Left forelimb (tissue), 1 donor: ENCODE results near the gene UTS2R.
"Not testable (repeated sequence)": the region's sequence is repeated elsewhere in the genome, so short reads cannot be mapped to it uniquely, and the experiment has no call there.

Experiments
- DNase-seq: peaks from one replicate; pipeline ENCODE4 v3.0.0-alpha.2; 2018; ENCODE audit warnings: low spot score

The UTS2R gene

GRCh38 chr17:82334204-82334621 lies 37.4 kb upstream of the UTS2R start:
- DNase-seq = no peak

GRCh38 chr17:82334622-82335394 lies 36.8 kb upstream of the UTS2R start:
- no peak for DNase-seq

- no peak for DNase-seq
Observed at GRCh38 chr17:82338858-82339633, 32.5 kb upstream of the UTS2R start.

- DNase-seq = no peak
Observed at GRCh38 chr17:82339634-82340580, 31.7 kb upstream of the UTS2R start.

DNA sequence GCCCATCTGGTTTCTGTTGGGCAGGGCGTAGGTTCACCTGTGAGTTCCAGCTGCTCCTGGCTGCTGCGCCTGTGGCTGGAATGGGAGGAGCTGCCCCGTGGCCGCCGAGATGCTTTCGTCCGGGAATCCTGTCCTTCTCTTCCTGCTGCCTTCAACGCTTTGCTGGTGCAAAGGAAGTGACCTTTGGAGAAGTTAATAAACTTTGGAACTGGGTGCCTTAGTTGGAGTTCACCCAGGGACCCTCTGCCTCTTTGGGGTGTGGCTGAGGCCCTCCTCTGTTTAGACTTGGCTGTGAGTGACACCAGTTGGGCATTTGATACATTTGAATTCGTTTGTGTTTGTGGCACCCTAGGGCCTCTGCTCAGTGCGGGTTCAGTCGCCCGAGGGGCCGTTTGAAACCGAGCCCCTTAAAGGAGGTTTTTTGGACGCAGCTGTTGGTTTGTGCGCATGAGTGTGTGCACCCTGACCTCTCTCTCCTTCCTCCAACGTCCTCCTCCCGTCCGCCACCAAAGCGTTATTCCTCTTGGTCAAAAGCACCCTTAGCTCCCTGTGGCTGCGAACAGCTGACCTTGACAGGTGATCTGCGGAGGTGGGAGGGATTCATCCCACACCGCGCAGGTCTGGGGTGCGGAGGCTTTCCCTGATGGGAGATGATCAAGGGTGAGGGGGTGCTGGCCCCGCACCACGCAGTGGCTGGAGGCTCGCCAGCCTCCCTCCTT lies 29.0 kb upstream of the UTS2R start:
- DNase-seq = no peak

DNA sequence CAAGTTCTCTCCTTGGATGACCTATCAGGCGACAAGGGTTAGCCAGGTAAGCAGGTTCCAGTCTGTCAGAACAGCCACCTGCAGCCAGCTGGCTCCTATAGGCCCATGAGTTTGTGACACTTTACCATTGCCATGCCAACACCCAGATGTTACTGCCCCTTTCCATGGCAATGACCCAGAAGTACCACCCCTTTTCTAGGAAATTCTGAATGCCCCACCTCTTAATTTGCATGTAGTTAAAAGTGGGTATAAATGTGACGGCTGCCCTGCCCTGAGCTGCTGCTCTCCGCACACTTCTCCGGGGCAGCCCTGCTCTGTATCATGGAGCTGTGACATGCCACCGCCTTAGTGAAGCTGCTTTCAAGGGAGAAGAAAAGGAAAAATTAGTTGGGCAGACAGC lies 28.0 kb upstream of the UTS2R start:
- DNase-seq = no peak

DNA sequence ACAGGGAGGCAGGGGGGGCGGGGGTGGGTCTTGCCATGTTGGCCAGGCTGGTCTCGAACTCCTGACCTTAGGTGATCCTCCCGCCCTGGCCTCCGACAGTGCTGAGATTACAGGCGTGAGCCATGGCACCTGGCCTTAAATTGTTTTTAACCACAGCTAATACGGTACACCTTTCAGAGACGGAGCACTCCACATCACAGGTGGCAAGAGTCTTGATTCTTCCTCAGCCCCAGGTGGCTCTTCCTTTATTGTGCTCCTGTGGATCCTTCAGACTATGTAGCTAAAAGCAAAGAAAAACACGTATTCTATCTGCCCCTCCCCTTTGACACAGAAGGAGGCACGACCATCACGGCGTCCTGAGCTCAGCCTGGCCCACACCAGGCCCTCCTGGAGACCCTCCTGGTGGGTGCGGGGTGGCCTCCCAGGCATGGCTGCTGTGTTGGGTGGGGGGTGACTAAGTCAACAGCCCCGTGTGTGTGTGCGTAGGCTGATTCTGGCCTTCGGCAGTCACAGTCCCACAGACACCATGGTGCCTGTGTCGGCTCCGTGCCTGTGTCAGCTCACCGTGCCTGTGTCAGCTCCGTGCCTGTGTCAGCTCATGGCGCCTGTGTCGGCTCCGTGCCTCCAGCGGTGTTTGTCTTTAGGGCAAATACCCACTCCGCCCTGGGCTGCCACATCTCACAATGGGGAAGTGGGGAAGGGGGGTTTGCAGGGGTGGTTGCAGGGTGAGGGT lies 27.2 kb upstream of the UTS2R start:
- DNase-seq = no peak

GRCh38 chr17:82345151-82345976 lies 26.2 kb upstream of the UTS2R start:
- no peak for DNase-seq

DNA sequence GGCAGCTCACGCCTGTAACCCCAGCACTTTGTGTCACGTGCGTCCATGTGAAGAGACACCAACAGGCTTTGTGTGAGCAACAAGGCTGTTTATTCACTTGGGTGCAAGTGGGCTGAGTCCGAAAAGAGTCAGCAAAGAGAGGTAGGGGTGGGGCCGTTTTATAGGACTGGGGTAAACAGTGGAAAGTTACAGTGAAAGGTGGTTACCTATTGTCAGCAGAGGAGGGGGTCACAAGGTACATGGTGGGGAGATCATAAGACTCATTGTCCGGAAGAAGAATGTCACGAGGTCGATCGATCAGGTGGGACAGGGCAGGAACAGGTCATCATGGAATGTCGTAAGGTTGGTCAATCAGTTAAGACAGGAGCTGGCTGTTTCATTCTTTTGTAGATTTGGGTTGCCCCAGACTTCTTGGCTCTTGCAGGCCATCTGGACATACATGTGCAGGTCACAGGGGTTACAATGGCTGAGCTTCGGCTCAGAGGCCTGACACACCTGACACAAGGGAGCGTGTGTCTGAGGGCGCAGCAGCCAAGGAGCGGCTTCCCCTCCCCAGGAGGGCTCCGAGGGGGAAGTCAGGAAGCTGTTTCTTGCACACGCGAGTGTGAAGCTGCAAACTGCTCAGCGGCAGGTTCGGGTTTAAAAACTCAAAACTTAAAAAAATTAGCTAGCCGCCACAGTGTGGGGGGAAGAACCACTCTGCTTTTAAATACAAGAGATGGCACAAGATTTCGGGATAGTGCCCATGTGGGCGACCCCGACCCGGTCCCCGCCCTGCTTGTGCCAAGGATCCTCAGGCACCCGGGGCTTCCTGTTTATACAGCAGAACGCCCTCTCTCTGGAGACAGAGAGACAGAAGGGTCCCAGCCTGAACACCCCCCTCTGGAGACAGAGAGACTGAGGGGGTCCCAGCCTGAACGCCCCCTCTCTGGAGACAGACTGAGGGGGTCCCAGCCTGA lies 24.9 kb upstream of the UTS2R start:
- DNase-seq = no peak

GRCh38 chr17:82347994-82348393 lies 23.6 kb upstream of the UTS2R start:
- DNase-seq = not testable (repeated sequence)

DNA sequence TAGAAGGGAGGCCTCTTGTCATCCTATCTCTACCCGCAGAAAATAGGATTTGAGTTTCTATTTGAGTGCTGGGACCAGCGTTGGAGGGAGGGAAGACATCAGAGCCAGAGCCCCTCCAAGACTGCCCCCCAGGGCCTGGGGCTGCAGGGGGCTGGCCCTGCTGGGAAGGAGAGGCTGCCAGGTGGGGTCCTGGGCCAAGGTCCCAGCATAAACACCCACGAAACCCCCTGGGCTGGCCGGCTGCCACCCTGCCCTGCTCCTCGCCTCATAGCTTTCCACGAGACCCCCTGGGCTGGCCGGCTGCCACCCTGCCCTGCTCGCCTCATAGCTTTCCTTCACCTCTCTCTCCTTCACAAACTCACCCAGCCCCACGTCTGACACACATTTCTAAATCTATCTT lies 23.1 kb upstream of the UTS2R start:
- DNase-seq = no peak

DNA sequence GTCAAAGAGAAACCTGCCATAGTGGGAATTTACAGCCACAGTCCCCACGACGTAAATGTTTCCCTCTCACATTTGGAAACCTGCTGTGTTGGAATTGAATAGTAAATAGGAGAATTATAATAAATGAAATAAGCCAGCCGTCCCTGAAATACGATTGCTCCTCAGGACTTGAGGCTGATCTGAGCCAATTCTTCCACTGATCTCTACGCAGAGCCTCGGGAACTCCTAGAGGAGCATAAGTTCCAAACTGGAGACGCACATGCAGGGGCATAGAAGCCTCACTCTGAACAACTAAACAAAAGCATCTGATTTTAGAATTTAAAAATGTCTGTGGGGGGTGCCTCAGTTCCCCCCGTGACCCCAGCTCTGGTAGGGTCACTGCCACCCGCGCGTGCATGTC lies 22.7 kb upstream of the UTS2R start:
- DNase-seq = no peak

DNA sequence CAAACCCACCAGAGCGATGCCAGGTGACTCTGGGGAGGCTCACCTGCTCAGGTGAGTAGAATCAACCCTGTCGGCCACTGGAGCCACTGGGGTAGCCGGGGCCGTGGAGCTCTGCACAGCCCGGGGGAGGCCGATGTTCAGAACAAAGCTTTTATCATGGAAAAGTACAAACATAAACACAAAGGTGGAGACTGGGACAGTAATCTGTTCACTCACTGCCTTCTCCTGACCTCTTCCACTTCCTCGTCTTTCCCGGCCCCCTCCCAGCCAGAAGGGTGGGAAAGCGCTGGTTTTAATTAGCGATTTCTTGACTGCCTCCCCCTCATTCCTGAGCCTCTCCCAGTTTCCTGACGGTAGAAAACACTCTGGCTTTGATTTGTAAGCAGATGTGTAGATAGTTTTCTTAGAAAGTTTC lies 22.3 kb upstream of the UTS2R start:
- no peak for DNase-seq

GRCh38 chr17:82350182-82351030 lies 21.2 kb upstream of the UTS2R start:
- no peak for DNase-seq

- DNase-seq = no peak
Observed at GRCh38 chr17:82351254-82351712, 20.3 kb upstream of the UTS2R start.

DNA sequence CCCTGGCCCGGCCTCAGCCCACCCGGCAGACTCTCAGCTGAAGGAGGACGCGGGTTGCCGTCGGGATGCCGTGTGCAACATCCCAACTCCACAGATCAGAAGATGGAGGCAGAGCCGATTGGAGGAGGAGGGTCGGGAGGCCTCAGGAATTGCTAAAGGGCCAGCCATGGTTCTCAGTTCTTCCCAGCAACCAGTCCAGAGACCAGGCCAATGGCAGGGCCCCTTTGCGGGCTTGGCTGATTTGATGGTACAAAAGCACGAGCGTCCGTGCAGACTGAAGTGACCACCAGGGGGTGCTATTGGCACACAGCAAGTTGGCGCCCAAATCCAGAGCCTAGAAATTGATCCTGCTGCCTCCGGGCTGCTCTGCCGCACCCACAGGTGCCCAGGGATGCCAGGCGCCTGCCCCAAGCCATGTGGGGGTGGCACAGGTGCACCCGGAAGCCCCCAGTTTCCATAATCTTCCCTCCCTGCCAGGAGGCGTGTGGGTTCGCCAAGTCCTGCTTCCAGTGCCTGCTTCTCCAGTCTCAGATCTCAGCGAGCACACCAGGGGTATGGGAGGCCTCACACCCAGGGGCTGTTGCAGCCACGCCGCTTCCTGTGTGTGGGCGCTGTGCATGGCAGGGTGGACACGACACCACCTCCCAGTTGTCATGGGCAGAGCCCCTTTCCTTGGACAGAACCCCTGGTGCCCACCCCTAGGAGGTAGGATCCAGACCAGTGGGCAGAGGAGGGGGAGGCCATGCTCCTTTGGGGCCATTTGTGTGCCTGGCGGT lies 19.7 kb upstream of the UTS2R start:
- peak; percentile 89 for DNase-seq

GRCh38 chr17:82353484-82353883 lies 18.1 kb upstream of the UTS2R start:
- DNase-seq = no peak
